SH-SY5Y (cell line): Measurements from ENCODE around the gene GRK6.

Experiments used
- GATA2 ChIP-seq: IDR thresholded peaks from 2 replicates; pipeline ENCODE4 v1.6.1; 2011; ENCODE audit warnings: mild to moderate bottlenecking, low read depth, low read length
- GATA3 ChIP-seq: IDR thresholded peaks from 2 replicates; pipeline ENCODE4 v1.6.1; 2011; ENCODE audit warnings: low read depth, mild to moderate bottlenecking, low read length, moderate library complexity

GRCh38 chr5:177440211-177440989 lies 13.9 kb downstream of the GRK6 start:
- TF ChIP-seq GATA2 (no peak), GATA3 (no peak)
